Heart left ventricle (tissue), 13 donors: ENCODE measurements around the gene ADIPOR1.

Experiments
- CTCF ChIP-seq, 12 donors: fragments of 200-600 bp; sonication (generic) in 4 of 12; IDR thresholded peaks; one replicate each; pipeline versions ENCODE4 v1.5.0 to v1.8.0; 2018 to 2022; ENCODE audit warnings: antibody characterized with exemption in 12 of 12, mild to moderate bottlenecking in 5 of 12
- POLR2A ChIP-seq, 2 donors: fragments of 450-650 bp; IDR thresholded peaks; one replicate each; pipeline ENCODE4 v1.6.1; 2017; ENCODE audit warnings: antibody characterized with exemption in 2 of 2, mild to moderate bottlenecking in 2 of 2, moderate library complexity in 2 of 2
- donor health status: ischemic (EF 13 %, LVEDD 7.1; RV severe dilation, severe dysfunction).
- donor health status: DM: no; HTN: yes; CAD: no.
- donor health status: DM: no; HTN: no; CAD: no.
- donor health status: ischemic (EF 25% LVEDD 6.9; RV normal size, moderate dysfunction).
- donor health status: ischemic (EF 25% LVEDD 5.7; RV mildly dilated, moderate dysfunction).
- donor health status: ischemic (EF 35%, LVEDD 5.7; RV mildly dilated, moderate dysfunction).
- donor health status: nonischemic (EF 11% LVEDD 7.7; RV severe dilation, severe dysfunction).
- donor health status: DM: yes; HTN: yes; CAD: no.
- donor health status: PGD.
- donor health status: ischemic (EF 29% LVEDD 5.4; RV normal size, mild dysfunction).
- donor health status: nonischemic (EF 23%, LVEDD 6.1; RV moderate dilation, normal function).

GRCh38 chr1:202951437-202951836, 6.7 kb downstream of the ADIPOR1 start:
- no peak for TF ChIP-seq POLR2A (IDR thresholded peaks at IDR 0.05)
- no peak for TF ChIP-seq CTCF (IDR thresholded peaks at IDR 0.05)
